Activated naive CD8-positive, alpha-beta T cell treated with anti-CD3 and anti-CD28 coated beads, Interleukin-2, amount 50 U/mL, for 24 hours (primary cell): ENCODE measurements around the gene CRACDL.

Experiments used
- ATAC-seq: fragments of 150-1000 bp; cut with Tn5 transposase; one replicate; pipeline ENCODE4 v1.10.0; 2021
- DNase-seq: peaks from one replicate; pipeline ENCODE4 v3.0.0; 2021
- H3K27ac Mint-ChIP-seq: one replicate; pipeline ENCODE4 v1.8.0; 2021; ENCODE audit warnings: mild to moderate bottlenecking, mixed read lengths
- H3K27me3 Mint-ChIP-seq: one replicate; pipeline ENCODE4 v1.8.0; 2021; ENCODE audit warnings: mixed read lengths
- H3K36me3 Mint-ChIP-seq: one replicate; pipeline ENCODE4 v1.8.0; 2021; ENCODE audit warnings: low read depth, mixed read lengths
- H3K4me1 Mint-ChIP-seq: one replicate; pipeline ENCODE4 v1.8.0; 2021; ENCODE audit warnings: mixed read lengths
- H3K4me3 Mint-ChIP-seq: one replicate; pipeline ENCODE4 v1.8.0; 2021; ENCODE audit warnings: mild to moderate bottlenecking, moderate library complexity, mixed read lengths
- H3K9me3 Mint-ChIP-seq: one replicate; pipeline ENCODE4 v1.8.0; 2021; ENCODE audit warnings: mixed read lengths

CRACDL gene

DNA sequence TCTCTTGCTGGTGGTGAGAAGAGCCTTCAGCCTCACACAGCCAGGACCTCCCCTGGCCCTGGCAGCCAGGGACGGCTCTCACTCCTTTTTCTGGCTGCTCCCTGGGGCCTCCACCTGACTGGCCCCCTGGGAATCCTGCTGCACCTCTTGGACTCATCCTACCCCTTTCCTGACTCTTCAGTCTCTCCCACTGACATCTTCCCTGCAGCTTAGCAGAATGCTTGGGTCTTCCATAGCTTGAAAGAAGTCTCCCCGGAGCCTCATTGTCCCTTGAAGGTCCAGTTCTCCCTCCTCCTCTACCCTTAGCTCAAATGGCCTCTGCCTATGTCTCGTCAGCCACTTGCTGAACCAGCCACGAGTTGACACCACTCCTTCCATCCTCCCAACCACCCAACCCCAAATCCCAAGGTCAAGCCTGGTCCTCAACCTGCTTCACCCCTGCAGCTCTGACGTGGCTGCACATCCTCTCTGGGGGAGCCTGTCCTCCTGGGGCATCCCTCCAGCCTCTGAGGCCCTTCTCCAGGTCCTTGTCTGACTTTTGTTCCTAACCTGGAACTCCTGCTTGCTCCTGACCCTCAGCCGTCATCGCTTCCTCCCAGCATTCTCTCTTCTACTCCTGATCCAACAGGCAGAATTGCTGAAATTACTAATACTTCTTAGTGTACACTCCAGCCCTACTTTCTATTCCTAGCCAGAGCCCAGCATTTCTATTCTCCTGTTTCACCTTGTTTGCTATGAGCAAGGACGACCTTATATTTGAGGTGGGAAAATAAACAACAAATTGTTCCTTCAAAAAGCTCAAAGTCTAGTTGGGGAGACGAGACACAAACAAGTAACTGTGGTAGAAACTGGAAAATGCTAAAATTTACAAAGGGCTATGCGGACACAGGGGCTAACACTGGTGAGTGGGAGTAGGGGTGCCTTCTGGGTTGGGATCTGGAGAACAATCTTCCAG, 136.4 kb downstream of the CRACDL start:
- no peaks in the 10 kb centered on the region for H3K36me3 Mint-ChIP-seq
- H3K4me1 Mint-ChIP-seq, result peaks cover 5% of the 10 kb centered on the region
- ATAC-seq (no peak), DNase-seq (no peak)
- no peak overlapping the region for H3K4me3 Mint-ChIP-seq
- no peaks in the 10 kb centered on the region for H3K9me3 Mint-ChIP-seq
- no peak overlapping the region for H3K27ac Mint-ChIP-seq
- H3K27me3 Mint-ChIP-seq, result no peaks in the 10 kb centered on the region

DNA sequence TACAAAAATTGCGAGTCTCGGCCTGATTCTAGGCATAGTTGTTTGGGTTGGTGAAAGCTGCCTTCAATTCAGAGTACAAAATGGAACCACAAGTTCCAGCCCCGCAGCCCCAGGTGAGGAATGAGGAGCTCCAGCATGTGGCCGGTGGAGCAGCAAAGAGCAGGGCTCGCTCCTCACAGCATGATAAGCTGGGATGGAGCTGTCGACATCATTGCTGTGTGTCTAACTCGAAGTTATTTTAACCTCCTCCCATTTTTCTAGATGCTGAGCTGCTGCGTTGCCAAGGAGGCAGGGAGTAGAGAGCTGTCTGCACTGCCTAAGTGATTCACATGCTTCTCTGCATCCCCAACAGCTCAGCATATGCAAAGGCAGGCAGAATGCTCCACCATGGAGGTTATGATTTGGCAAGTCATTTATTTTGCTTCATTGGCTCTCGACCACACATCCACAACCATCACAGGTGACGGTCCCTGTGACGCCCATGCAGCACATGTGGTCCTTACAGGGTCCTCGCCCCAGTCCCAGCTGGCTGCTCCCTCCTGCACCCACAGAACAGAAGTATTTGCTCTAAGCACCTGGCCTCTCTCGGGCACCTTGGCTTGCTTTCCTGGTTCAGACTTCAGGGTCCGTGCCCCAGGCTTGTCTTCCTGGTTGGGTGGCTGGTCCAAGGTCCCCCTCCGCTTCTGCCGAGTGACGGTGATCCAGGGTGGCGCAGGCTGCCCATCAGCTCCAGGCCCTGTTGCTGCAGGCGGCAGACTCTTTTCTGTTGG, 139.1 kb downstream of the CRACDL start:
- no peak overlapping the region for H3K27ac Mint-ChIP-seq
- no peaks in the 10 kb centered on the region for H3K36me3 Mint-ChIP-seq
- ATAC-seq (no peak), DNase-seq (no peak)
- H3K4me1 Mint-ChIP-seq, result peaks cover 5% of the 10 kb centered on the region
- H3K9me3 Mint-ChIP-seq, result no peaks in the 10 kb centered on the region
- no peaks in the 10 kb centered on the region for H3K27me3 Mint-ChIP-seq
- no peak overlapping the region for H3K4me3 Mint-ChIP-seq

DNA sequence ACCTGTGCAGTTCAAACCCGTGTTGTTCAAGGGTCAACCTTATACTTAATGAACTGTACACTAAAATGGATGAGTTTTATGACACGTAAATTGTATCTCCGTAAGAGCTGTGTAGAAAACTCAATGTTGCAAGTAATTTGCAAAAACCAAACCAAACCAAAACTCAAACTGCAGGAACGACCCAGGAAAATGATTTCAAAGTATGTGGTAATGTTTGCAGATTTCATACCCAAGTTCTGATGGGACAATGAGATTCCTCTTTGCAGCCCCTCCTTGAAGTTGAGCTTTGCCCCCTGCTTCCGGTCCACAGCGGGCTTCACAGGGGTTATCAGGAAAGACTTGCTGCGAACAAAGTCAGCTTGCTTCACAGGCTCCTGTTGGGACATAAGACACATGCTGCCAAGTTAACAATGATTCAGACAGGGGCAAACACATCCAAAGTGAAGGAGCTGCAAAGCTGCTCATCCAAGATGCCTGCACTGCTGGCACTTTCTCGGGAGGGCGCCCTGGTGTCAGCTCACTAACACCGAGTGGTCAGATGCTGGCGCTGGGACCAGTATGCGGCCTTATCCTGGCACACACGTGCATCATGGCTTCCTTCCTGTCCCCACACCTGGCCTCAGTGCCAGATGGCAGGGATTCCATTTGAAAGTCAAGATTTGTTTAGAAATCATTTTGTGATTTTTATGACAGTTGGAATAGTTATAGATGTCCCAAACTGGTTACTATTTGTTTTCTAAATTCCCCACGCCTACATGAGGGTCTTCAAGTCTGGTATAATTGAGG, 139.9 kb downstream of the CRACDL start:
- H3K36me3 Mint-ChIP-seq, result no peaks in the 10 kb centered on the region
- no peaks in the 10 kb centered on the region for H3K4me1 Mint-ChIP-seq
- no peak overlapping the region for H3K4me3 Mint-ChIP-seq
- no peaks in the 10 kb centered on the region for H3K9me3 Mint-ChIP-seq
- DNase-seq (no peak), ATAC-seq (no peak)
- no peaks in the 10 kb centered on the region for H3K27me3 Mint-ChIP-seq
- H3K27ac Mint-ChIP-seq, result no peak overlapping the region

DNA sequence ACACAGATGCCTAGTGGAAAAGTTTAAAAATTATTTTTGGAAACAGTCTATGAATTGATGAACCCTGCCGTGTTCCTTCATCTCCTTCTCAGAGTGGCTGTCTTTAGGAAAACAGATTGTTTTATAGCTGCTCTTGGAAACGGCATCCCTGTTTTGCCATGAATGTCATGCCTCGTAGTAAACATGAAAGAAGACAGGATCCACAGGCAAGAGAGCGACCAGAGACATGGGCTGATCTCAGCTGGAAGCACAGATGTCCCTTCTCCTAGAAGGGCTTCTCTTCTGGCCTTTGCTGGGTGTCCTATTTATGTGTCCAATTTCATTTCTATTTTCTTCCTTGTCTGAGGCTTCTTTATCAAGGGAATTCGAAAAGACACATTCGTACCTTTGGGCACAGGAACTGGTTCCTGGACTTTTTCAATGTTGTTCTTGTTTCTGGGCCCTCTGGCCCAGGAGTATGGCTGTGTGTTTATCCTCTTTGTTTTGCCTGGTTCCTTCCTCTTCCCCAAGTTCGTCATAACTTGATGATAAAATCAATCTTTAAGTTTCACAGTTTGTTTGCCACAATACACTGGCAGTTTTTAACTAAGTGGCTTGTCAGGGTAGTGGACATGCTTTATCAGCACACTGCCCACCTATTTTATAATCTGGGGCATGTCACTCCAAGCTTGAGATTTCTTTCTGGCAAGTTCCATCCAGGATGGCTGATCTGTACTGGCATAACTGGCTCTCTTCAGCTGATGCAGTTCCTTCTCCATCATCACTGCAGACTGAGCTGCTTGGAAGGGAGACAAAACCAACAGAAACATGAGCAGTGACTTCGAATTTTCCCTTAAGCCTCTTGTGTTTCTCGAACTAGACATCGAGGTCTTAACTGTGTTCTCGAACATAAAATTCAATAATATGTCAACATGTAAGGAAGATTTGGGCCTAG, 141.9 kb downstream of the CRACDL start:
- no peaks in the 10 kb centered on the region for H3K9me3 Mint-ChIP-seq
- no peaks in the 10 kb centered on the region for H3K4me1 Mint-ChIP-seq
- no peak for ATAC-seq

DNA sequence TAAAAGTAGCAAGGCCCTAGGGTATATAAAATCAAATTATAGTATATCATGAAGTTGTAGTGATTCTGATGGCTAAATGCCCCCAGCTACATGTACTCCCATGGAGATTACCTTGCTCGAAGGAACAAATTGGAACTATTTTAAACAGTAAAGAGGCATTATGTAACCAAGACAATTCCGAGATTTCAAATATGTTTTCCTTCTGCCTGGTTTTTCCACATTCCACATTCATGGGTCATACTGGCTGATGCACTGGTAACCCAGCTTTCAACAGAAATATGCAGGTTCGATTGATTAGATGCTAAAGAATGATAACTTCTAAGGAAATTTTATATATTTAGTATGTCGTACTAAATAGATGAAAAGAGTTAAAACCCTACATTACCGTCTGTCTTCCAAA, 142.8 kb downstream of the CRACDL start:
- Mint-ChIP-seq H3K9me3 (no peaks in the 10 kb centered on the region), H3K27me3 (no peaks in the 10 kb centered on the region), H3K27ac (no peak overlapping the region), H3K4me1 (no peaks in the 10 kb centered on the region), H3K4me3 (no peak overlapping the region), H3K36me3 (no peaks in the 10 kb centered on the region)
- DNase-seq (no peak), ATAC-seq (no peak)

More for the DNA sequence above, 141.9 kb downstream of the CRACDL start:
- no peaks in the 10 kb centered on the region for H3K36me3 Mint-ChIP-seq
- DNase-seq, result no peak
- H3K27me3 Mint-ChIP-seq, result no peaks in the 10 kb centered on the region
- no peak overlapping the region for H3K27ac Mint-ChIP-seq
- H3K4me3 Mint-ChIP-seq, result no peak overlapping the region

DNA sequence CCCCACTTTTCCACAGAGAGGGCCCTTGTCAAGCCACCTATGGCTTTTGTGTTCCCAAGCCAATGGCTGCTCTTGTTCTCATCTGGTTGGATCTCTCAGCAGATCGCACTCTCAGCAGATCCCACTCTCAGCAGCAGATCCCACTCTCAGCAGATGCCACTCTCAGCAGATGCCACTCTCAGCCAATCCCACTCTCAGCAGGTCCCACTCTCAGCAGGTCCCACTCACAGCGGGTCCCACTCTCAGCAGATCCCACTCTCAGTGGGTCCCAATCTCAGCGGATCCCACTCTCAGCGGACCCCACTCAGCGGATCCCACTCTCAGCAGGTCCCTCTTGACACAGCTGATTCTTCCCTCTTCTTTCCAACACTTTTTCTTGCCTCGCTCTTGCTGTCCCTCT, 145.8 kb downstream of the CRACDL start:
- H3K9me3 Mint-ChIP-seq, result no peaks in the 10 kb centered on the region
- no peaks in the 10 kb centered on the region for H3K27me3 Mint-ChIP-seq
- ATAC-seq, result no peak
- H3K36me3 Mint-ChIP-seq, result no peaks in the 10 kb centered on the region
- no peak for DNase-seq
- H3K27ac Mint-ChIP-seq, result no peak overlapping the region
- H3K4me1 Mint-ChIP-seq, result no peaks in the 10 kb centered on the region
- H3K4me3 Mint-ChIP-seq, result no peak overlapping the region

DNA sequence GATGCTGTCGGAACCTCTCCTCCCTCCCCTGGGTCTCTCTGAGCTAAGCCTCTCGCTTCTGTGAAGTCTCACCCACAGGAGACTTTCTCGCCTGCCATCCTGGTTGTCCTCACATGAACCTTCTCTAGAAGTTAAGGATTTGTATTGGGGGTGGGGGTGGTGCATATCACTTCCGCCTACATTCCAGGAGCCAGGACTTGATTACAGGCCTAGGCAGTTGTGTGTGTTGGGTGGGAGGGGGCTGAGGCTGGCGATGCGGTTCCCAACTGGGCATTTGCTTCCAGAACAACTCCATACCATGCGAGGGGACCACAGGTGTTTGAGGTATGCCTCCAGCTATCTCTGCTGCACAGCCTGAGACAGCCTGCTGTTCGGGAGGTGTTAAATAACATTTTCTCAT, 148.3 kb downstream of the CRACDL start:
- Mint-ChIP-seq H3K9me3 (no peaks in the 10 kb centered on the region), H3K4me3 (no peak overlapping the region), H3K27me3 (no peaks in the 10 kb centered on the region), H3K4me1 (no peaks in the 10 kb centered on the region), H3K27ac (no peak overlapping the region), H3K36me3 (no peaks in the 10 kb centered on the region)
- ATAC-seq (no peak), DNase-seq (no peak)

DNA sequence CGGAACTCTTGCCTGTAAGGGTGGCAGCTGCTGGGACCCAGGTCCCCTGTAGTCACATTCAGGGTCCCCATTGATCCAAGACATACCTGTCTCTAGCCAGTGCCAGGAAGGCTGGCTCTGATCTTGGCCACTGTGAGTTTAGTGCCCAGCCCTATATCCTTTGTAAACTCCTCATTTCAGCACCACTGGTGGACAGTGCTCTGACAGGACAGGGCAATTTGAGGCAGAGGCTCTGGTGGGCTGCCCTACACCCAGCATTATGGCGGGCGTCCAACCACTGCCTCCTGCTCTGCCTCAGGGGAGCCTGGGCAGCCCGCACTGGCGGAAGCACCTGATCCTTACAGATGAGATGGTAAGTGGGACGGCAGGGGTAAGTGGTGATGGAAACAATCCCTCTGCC, 149.8 kb downstream of the CRACDL start:
- Mint-ChIP-seq H3K9me3 (peaks cover 15% of the 10 kb centered on the region), H3K4me1 (no peaks in the 10 kb centered on the region), H3K36me3 (peaks cover 5% of the 10 kb centered on the region), H3K27ac (no peak overlapping the region), H3K4me3 (no peak overlapping the region), H3K27me3 (no peaks in the 10 kb centered on the region)
- ATAC-seq (no peak), DNase-seq (no peak)

DNA sequence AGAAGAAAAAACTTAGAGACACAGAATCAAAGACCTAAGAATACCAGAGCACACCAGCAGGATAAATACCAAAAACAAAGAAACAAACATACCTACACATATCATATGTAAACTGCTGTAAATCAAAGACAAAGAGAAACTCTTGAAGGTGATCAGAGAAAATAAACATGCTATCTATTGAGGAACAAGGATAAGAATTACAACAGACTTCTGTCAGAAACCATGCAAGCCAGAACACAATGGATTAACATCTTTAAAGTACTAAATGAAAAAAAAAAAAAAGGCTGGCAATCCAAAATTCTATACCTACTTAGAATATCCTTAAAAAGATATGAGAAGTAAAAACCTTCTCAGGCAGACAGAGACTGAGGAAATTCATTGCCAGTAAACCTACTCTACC, 153.5 kb downstream of the CRACDL start:
- Mint-ChIP-seq H3K4me1 (no peaks in the 10 kb centered on the region), H3K9me3 (peaks cover 15% of the 10 kb centered on the region), H3K4me3 (no peak overlapping the region), H3K36me3 (peaks cover 5% of the 10 kb centered on the region), H3K27ac (no peak overlapping the region), H3K27me3 (no peaks in the 10 kb centered on the region)
- no peak for ATAC-seq
- DNase-seq, result no peak

DNA sequence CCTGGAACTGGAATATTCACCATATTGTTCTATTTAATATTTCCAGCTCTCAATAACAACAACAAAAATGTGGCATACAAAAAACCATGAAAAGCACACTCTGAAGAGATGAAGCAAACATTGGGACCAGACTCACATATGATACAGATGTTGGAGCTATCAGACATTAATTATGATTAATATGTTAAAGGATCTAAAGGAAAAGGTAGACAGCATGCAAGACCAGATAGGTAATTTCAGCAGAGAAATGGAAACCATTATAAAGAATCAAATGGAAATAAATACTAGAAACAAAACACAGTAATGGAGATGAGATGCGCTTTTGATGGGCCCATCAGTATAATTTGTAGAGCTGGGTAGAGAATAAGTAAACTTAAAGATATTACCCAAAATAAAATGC, 154.2 kb downstream of the CRACDL start:
- ATAC-seq, result no peak
- Mint-ChIP-seq H3K27ac (no peak overlapping the region), H3K27me3 (no peaks in the 10 kb centered on the region), H3K9me3 (peaks cover 15% of the 10 kb centered on the region), H3K4me1 (no peaks in the 10 kb centered on the region), H3K4me3 (no peak overlapping the region), H3K36me3 (peaks cover 5% of the 10 kb centered on the region)
- DNase-seq, result no peak

DNA sequence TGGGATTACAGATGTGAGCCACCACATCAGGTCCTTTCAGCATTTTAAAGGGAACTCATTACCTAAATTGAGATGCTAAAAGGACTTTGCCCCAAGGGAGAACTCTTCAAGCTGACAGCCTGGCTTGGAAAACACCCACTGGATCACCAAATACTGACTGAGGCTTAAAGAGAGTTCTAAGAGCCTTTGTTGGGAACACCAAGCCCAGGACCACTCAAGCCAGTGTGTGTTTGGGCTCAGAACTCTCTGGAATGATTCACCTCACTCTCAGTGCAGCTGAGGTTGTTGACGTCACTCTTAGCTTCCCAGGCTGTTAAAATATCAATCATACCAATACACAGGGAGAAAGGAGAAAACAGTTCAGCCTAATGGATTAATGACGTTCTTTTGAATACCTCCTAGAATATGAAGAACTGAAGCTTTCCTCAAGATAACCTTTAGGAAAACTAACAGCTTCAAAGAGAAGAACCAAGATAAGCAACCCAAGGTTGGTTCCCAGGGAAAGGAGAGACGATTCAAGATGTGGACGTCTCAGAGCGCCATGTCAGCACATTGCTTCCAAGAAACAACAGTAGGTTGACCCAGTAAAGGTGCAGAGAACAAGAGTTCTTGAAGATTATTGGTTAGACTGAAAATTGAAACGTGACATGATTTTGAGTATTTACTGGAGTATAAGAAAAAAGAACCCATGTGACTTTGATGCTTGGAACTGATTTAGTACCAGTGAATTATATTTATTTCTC, 157.1 kb downstream of the CRACDL start:
- no peaks in the 10 kb centered on the region for H3K27me3 Mint-ChIP-seq
- no peak for ATAC-seq
- H3K27ac Mint-ChIP-seq, result no peak overlapping the region
- peaks cover 5% of the 10 kb centered on the region for H3K36me3 Mint-ChIP-seq
- H3K9me3 Mint-ChIP-seq, result peaks cover 15% of the 10 kb centered on the region
- no peak overlapping the region for H3K4me3 Mint-ChIP-seq
- no peak for DNase-seq
- peaks cover 3% of the 10 kb centered on the region for H3K4me1 Mint-ChIP-seq

DNA sequence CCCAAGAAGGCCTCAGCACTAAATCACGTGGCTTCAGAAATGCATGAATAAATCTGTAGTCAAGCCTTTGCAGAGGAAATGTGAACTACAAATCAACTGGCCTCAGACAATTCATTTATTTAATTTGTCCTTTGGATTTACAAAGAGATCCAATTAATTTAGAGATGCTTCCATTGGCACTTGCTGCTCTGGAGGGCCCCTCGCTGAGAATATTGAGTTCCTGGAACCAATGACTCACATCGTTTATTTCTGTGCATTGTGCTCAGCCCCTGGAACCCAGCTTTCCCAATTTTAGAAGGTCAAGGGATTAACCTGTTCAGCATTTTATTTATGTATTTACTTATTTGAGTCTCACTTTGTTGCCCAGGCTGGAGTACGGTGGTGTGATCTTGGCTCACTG, 157.9 kb downstream of the CRACDL start:
- peaks cover 10% of the 10 kb centered on the region for H3K4me1 Mint-ChIP-seq
- no peak overlapping the region for H3K4me3 Mint-ChIP-seq
- no peak for ATAC-seq

DNA sequence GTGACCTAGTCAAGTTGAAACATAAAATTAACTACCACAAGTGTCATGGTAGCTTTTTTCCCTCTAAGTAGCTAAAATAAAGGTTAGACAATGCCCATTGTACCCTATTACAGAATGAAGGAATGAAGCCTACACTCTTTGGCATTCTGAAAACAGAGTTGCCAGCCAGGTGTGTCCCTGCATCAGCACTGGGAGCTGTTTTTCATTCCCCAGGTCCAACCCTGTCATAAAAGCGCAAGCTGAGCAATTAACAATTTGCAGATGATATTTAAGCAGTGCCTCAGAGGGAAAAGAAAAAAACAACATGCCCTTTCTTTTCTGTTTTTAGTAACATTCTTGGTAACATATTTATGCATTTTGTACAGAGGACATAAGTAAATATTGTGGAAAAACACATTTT, 158.3 kb downstream of the CRACDL start:
- DNase-seq (no peak), ATAC-seq (no peak)
- no peak overlapping the region for H3K27ac Mint-ChIP-seq
- peaks cover 15% of the 10 kb centered on the region for H3K9me3 Mint-ChIP-seq
- H3K4me1 Mint-ChIP-seq, result peaks cover 15% of the 10 kb centered on the region
- H3K27me3 Mint-ChIP-seq, result no peaks in the 10 kb centered on the region
- peaks cover 5% of the 10 kb centered on the region for H3K36me3 Mint-ChIP-seq
- no peak overlapping the region for H3K4me3 Mint-ChIP-seq

More for the DNA sequence above, 157.9 kb downstream of the CRACDL start:
- no peak overlapping the region for H3K27ac Mint-ChIP-seq
- no peaks in the 10 kb centered on the region for H3K27me3 Mint-ChIP-seq
- H3K36me3 Mint-ChIP-seq, result peaks cover 5% of the 10 kb centered on the region
- DNase-seq, result no peak
- peaks cover 15% of the 10 kb centered on the region for H3K9me3 Mint-ChIP-seq
